ENCODE data around the gene LANCL2.

The LANCL2 gene

DNA sequence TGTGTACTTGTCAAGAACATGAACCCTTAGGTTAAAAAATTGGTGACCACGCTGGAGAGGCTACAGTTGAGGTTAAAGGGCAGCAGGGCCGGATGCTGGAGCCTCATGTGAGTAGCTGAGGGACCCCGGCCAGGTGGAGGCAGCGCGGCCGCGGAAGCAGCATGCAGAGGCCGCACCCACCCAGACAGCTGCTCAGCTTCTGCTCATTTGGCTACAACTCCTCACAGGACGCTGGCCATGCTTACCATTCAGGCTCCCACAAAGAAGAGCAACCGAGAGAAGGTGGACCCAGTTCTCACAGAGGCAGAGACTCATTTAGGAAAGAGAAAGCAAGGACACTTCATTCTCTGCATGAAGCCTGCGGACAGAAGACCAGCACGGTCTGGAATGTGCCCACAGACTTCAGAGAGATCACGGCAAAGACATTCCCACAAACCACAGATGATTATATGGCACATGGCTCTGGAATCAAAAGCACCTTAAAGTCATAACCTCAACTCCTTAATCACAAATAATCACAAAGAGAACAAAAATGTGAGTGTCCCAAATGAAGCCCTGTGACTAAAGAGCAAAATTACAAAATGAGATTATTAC, 112.7 kb downstream of the LANCL2 start:
- no peak for TF ChIP-seq CTCF (IDR thresholded peaks at IDR 0.05; ENCODE audit: low read depth, low read length, missing control alignments)
- in situ Hi-C loops (cut with HindIII; ENCODE audit: low sequenced_read_pairs): no loop called here
- no peak overlapping the region for H3K4me3 ChIP-seq (ENCODE audit: low read depth, low read length)
- DNase-seq (ENCODE audit: low read depth): peak; percentile 92

DNA sequence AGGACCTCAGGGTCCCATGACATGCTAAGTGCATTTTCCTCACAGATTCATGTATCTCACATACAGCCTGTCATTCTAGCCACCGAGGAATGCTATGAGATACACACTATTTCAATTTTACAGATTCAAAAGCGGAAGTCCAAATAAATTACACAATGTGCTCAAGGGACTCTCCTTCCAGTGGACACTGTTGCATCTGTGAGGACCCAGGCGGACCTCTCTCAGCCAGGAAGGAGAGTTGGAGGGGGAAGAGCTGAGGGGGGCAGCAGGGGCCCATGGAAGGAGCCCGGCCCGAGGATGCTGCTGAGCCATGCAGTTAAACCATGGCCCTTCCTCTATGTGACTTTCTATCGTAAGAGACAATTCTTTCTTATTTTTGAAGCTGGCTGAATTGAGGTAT, 113.6 kb downstream of the LANCL2 start:
- in situ Hi-C loops (cut with HindIII; ENCODE audit: low sequenced_read_pairs): no loop called here
- no peak for TF ChIP-seq CTCF (IDR thresholded peaks at IDR 0.05; ENCODE audit: low read depth, low read length, missing control alignments)
- no peak for DNase-seq (ENCODE audit: low read depth)
- no peak overlapping the region for H3K4me3 ChIP-seq (ENCODE audit: low read depth, low read length)

DNA sequence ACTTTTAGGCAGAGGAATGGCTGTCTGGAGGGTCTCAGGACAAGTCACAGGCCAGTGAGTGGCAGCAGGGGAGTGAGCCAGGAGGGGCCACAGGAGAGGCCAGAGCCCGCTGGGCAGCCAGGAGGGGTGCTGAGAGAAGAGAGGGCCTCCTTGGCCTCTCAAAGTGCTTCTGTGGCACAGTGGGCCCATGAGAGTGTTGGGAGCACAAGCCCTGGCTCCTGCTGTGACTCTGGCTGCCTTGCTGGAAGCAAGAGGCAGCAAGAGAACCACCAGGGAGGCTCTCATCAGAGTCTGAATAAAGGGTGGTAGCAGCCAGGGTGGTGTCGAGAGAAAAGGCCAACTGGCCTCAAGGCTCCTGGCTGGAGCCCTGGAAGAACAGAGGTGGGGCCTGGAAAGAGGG, 116.0 kb downstream of the LANCL2 start:
- no peak overlapping the region for H3K4me3 ChIP-seq (ENCODE audit: low read depth, low read length)
- in situ Hi-C loops (cut with HindIII; ENCODE audit: low sequenced_read_pairs): no loop called here
- TF ChIP-seq CTCF (IDR thresholded peaks at IDR 0.05; ENCODE audit: low read depth, low read length, missing control alignments): no peak
- DNase-seq (ENCODE audit: low read depth): no peak

DNA sequence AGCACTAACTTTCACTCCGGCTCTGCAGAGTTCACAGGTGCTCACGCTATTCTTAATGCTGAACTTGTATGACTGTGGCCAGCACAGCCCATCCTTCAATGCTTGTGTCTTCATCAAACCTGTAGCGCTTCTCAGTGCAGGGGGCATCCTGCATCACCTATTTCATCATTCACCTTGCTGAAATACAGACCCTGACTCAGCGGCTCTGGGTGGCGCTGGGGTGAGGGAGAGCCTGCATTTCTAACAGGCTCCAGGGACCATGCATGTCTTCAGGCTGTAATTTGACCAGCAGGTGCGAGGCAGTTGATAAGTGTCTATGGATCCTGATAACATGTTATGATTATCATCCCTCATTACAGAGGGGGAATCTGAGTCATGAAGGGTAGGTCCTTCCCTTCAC, 117.9 kb downstream of the LANCL2 start:
- no peak for DNase-seq (ENCODE audit: low read depth)
- no peak overlapping the region for H3K4me3 ChIP-seq (ENCODE audit: low read depth, low read length)
- TF ChIP-seq CTCF (IDR thresholded peaks at IDR 0.05; ENCODE audit: low read depth, low read length, missing control alignments): no peak
- in situ Hi-C loops (cut with HindIII; ENCODE audit: low sequenced_read_pairs): no loop called here
